ENCODE results near the gene OR5H2. TPM values are rescaled to one million over a fixed set of nuclear protein-coding genes. Genes with fewer than 3 reads are reported as not detected.

The OR5H2 gene
- total RNA-seq, 1 experiment from 2014 or later: not detected

DNA sequence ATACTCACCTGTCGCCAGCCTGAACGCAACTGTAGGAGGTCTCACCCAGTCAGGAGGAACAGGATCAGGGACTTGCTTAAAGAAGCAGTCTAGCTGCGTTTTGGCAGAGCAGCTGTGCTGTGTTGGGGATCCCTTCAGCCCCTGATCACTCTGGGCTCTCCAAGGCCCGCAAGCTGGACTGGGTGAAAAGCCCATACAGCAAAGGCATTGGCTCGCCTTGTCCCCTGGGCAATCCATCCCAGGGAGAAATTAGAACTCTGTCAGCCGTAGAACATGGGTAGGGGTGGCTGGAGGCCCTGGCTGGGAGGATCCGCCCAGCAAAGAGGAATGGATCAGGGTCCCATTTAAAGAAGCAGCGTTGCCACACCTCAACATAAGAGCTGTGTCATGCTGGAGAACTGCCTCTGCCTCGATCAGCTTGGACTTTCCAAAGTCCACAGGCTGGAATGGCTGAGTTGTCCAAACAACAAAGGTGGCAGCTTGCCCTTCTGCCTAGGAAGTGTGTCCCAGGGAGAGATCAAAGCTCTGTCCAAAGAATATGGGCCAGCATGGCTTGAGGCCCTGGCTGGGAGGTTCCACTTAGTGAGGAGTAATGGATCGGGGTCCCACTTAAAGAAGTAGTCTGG is 9.1 kb downstream of the OR5H2 start:
- ATAC-seq: no peak
- no peak for DNase-seq (ENCODE audit: low read depth, low spot score)
- no TSS peak for BruUV-seq (replicated peaks)
- in situ Hi-C loops (cut with HindIII; ENCODE audit: low pct_unique_long_range_greater_than_20kb, low sequenced_read_pairs): no loop called here
- no peaks in the 10 kb centered on the region for H3K27me3 ChIP-seq (ENCODE audit: control insufficient read depth, insufficient read depth, low read length)
- no peaks in the 10 kb centered on the region for H3K4me1 ChIP-seq (ENCODE audit: control insufficient read depth, insufficient read depth, low read length)
- H3K36me3 ChIP-seq (ENCODE audit: control insufficient read depth, insufficient read depth, low read length): no peaks in the 10 kb centered on the region
- no peak overlapping the region for H3K4me3 ChIP-seq (ENCODE audit: low read depth in 2 of 2, low read length in 2 of 2)
- CTCF ChIA-PET: no interaction called here
- TF ChIP-seq CTCF (IDR thresholded peaks at IDR 0.05): no peak
- no peak for TF ChIP-seq REST (IDR thresholded peaks at IDR 0.05; ENCODE audit: insufficient read depth in 1 of 2, low read depth in 2 of 2, low read length in 1 of 2)
- no peak for TF ChIP-seq TCF7L2 (IDR thresholded peaks at IDR 0.05; ENCODE audit: low read depth, low read length)
- TF ChIP-seq SIN3A (IDR thresholded peaks at IDR 0.05; ENCODE audit: borderline replicate concordance, insufficient read depth, low read depth, low read length): no peak
- TF ChIP-seq POLR2AphosphoS5 (IDR thresholded peaks at IDR 0.05; ENCODE audit: low read depth, low read length): no peak
- no peaks in the 10 kb centered on the region for H3K9me3 ChIP-seq (ENCODE audit: control insufficient read depth, insufficient read depth, low read depth, low read length)
- H3K27ac ChIP-seq (ENCODE audit: low read length): no peak overlapping the region
- POLR2A ChIA-PET: no interaction called here
- intact Hi-C loops (cut with micrococcal nuclease; ENCODE audit: unreplicated experiment): no loop called here

- Histone ChIP-seq H3K27ac (ENCODE audit: low read length) (no peak overlapping the region), H3K27me3 (ENCODE audit: control insufficient read depth, insufficient read depth, low read length) (0 out of 2 replicates have a peak, but pooled peaks cover 3% of the 10 kb centered on the region), H3K36me3 (ENCODE audit: control insufficient read depth, insufficient read depth, low read length) (no peaks in the 10 kb centered on the region), H3K4me1 (ENCODE audit: control insufficient read depth, insufficient read depth, low read length) (no peaks in the 10 kb centered on the region), H3K4me3 (ENCODE audit: low read depth in 2 of 2, low read length in 2 of 2) (no peak overlapping the region), H3K9me3 (ENCODE audit: control insufficient read depth, insufficient read depth, low read depth, low read length) (no peaks in the 10 kb centered on the region)
- no peak for TF ChIP-seq REST (IDR thresholded peaks at IDR 0.05; ENCODE audit: insufficient read depth in 1 of 2, low read depth in 2 of 2, low read length in 1 of 2)
- TF ChIP-seq POLR2AphosphoS5 (IDR thresholded peaks at IDR 0.05; ENCODE audit: low read depth, low read length): no peak
- TF ChIP-seq SIN3A (IDR thresholded peaks at IDR 0.05; ENCODE audit: borderline replicate concordance, insufficient read depth, low read depth, low read length): no peak
- no peak for TF ChIP-seq TCF7L2 (IDR thresholded peaks at IDR 0.05; ENCODE audit: low read depth, low read length)
- no peak for TF ChIP-seq CTCF (IDR thresholded peaks at IDR 0.05)
- no TSS peak for BruUV-seq (replicated peaks)
- DNase-seq (ENCODE audit: low read depth, low spot score): no peak
- CTCF ChIA-PET: no interaction called here
- intact Hi-C loops (cut with micrococcal nuclease; ENCODE audit: unreplicated experiment) (loop anchor here (10.0 kb wide), 2 partner anchors 253 to 527 kb away; no protein-coding TSS in a partner anchor), in situ Hi-C loops (cut with HindIII; ENCODE audit: low pct_unique_long_range_greater_than_20kb, low sequenced_read_pairs) (no loop called here)
- no peak for ATAC-seq
- POLR2A ChIA-PET: no interaction called here
Observed at GRCh38 chr3:98322101-98322500, 39.8 kb downstream of the OR5H2 start.
